ENCODE measurements around the gene PTPRN2.

DNA sequence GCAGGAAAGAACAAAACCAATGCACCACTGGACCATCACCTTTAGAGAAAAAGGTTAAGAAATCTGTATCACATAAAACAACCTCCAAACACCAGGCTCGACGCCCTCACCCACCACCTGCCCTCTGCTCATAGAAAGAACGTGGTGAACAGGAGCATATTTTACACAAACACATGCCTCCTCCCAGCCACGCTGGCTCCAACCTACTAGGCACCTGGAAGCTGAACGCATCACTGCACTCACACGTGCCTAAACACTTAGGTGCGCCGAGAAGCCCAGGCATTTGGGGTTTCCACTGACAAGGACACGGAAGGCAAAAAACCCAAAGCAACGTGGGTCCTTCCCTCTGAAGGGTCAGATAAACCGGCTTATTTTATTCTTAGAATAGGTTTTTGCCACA lies 56.0 kb downstream of the PTPRN2 start:
- TF ChIP-seq SP1 (IDR thresholded peaks at IDR 0.05) (no peak), LEF1 (IDR thresholded peaks at IDR 0.05; ENCODE audit: borderline replicate concordance) (no peak), HDGF (IDR thresholded peaks at IDR 0.05; ENCODE audit: borderline replicate concordance) (no peak)
